Vagina (tissue), 2 donors: ENCODE data around the gene GLCCI1. TPM values are rescaled to one million over a fixed set of nuclear protein-coding genes. Genes with fewer than 3 reads are reported as not detected.

ENCODE experiments used
- DNase-seq, 2 donors: peaks; one replicate each; pipeline ENCODE4 v3.0.0-alpha.2; 2017; ENCODE audit errors: extremely low spot score in 2 of 2
- H3K27ac ChIP-seq: fragments of 200-600 bp; sonication (generic); one replicate; pipeline ENCODE4 v1.5.1; 2019
- H3K27me3 ChIP-seq: fragments of 200-600 bp; sonication (generic); one replicate; pipeline ENCODE4 v1.5.1; 2019
- H3K36me3 ChIP-seq, 2 donors: fragments of 200-600 bp; sonication (generic); one replicate each; pipeline ENCODE4 v1.5.1; 2017 to 2019
- H3K4me1 ChIP-seq: fragments of 200-600 bp; sonication (generic); one replicate; pipeline ENCODE4 v1.5.1; 2019
- H3K4me3 ChIP-seq, 2 donors: fragments of 200-600 bp; sonication (generic); 1 replicate in 1 of 2; 2 replicates in 1 of 2; pipeline ENCODE4 v1.5.1; 2016 to 2019
- H3K9me3 ChIP-seq: fragments of 200-600 bp; sonication (generic); one replicate; pipeline ENCODE4 v1.5.1; 2019
- CTCF ChIP-seq, 3 experiments: fragments of 450-650 bp in 2 of 3; fragments of 200-600 bp in 1 of 3; sonication (generic) in 1 of 3; IDR thresholded peaks; one replicate each; pipeline ENCODE4 v1.5.1; 2017 to 2019; ENCODE audit warnings: antibody characterized with exemption in 3 of 3, mild to moderate bottlenecking in 2 of 3, moderate library complexity in 2 of 3
- POLR2A ChIP-seq, 2 donors: fragments of 450-650 bp; IDR thresholded peaks; one replicate each; pipeline ENCODE4 v1.6.1; 2017; ENCODE audit warnings: antibody characterized with exemption in 2 of 2, mild to moderate bottlenecking in 2 of 2, moderate library complexity in 2 of 2
- POLR2AphosphoS5 ChIP-seq, 2 donors: sonication (generic); formaldehyde crosslinking; IDR thresholded peaks; one replicate each; pipeline ENCODE4 v1.9.0; 2017; ENCODE audit warnings: antibody characterized with exemption in 2 of 2, mild to moderate bottlenecking in 2 of 2, low read depth in 1 of 2; ENCODE audit not compliant: insufficient read depth in 1 of 2
- intact Hi-C: fragments of 100-400 bp; cut with DNase I; formaldehyde crosslinking; loops from one replicate; pipeline ENCODE4 v1.15.1; 2023
- total RNA-seq: library from RNA; depleted of rRNA; stranded (reverse); fragments of >200 nt; gene quantifications from one replicate; pipeline ENCODE4 v1.2.3, GENCODE V29; 2016

Gene GLCCI1
- total RNA-seq, 1 donor from 2014 or later, result 9.1 TPM

DNA sequence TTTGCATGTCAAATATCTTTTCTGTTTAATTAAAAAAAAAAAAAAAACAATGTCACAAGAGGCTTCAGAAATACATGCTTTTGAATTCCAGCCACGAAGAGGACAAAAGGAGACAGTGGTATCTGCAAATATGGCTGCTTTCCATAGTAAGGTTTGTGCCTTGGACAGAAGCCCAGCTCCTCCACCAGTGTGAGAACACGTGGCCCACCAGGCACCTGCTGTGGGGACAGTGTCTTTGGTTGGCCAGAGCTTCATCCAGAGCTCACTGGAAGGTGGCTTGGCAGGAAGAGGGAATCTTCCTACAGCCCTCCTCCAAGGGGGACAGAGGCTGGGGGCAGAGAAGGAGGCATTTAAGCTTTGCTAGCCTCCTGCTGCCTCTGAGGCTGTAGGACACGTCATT lies 144.6 kb downstream of the GLCCI1 start:
- H3K36me3 ChIP-seq, result no peaks in the 10 kb centered on the region
- DNase-seq, result no peak
- no peaks in the 10 kb centered on the region for H3K4me1 ChIP-seq
- no peak overlapping the region for H3K27ac ChIP-seq
- H3K9me3 ChIP-seq, result no peaks in the 10 kb centered on the region
- H3K4me3 ChIP-seq, result no peak overlapping the region
- TF ChIP-seq POLR2AphosphoS5 (IDR thresholded peaks at IDR 0.05; ENCODE audit: insufficient read depth in 1 of 2, low read depth in 1 of 2), result no peak
- TF ChIP-seq CTCF (IDR thresholded peaks at IDR 0.05), result no peak
- no peak for TF ChIP-seq POLR2A (IDR thresholded peaks at IDR 0.05)
- intact Hi-C loops, result no loop called here
- no peaks in the 10 kb centered on the region for H3K27me3 ChIP-seq

DNA sequence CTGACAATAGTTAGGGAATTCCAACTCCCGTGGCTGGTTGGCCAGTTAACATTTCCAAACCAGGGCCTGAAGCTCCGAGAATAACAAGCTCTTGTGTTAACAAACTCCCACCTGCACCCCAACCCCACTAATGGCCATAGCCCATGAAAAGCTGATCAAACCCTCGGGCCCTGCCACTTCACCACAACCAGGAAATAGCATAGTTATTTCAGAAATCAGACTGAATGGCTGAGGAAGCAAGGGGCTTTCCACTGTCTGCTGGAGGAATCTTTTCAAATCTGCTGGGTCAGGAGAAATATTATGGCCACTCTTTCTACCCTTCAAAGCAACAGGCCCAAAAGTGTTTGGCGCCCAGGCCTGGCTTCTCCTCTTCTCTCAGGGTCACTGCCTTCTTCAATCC lies 145.6 kb downstream of the GLCCI1 start:
- Histone ChIP-seq H3K27me3 (no peaks in the 10 kb centered on the region), H3K4me3 (no peak overlapping the region), H3K4me1 (no peaks in the 10 kb centered on the region), H3K36me3 (no peaks in the 10 kb centered on the region), H3K9me3 (no peaks in the 10 kb centered on the region), H3K27ac (no peak overlapping the region)
- intact Hi-C loops, result no loop called here
- no peak for DNase-seq
- TF ChIP-seq POLR2A (IDR thresholded peaks at IDR 0.05) (no peak), CTCF (IDR thresholded peaks at IDR 0.05) (no peak), POLR2AphosphoS5 (IDR thresholded peaks at IDR 0.05; ENCODE audit: insufficient read depth in 1 of 2, low read depth in 1 of 2) (no peak)

- no peaks in the 10 kb centered on the region for H3K36me3 ChIP-seq
- intact Hi-C loops, result no loop called here
- no peaks in the 10 kb centered on the region for H3K27me3 ChIP-seq
- no peak overlapping the region for H3K4me3 ChIP-seq
- DNase-seq, result no peak
- TF ChIP-seq CTCF (IDR thresholded peaks at IDR 0.05) (no peak), POLR2AphosphoS5 (IDR thresholded peaks at IDR 0.05; ENCODE audit: insufficient read depth in 1 of 2, low read depth in 1 of 2) (no peak), POLR2A (IDR thresholded peaks at IDR 0.05) (no peak)
- H3K4me1 ChIP-seq, result no peaks in the 10 kb centered on the region
- no peaks in the 10 kb centered on the region for H3K9me3 ChIP-seq
- H3K27ac ChIP-seq, result no peak overlapping the region
Measured at GRCh38 chr7:8115547-8116402, 147.2 kb downstream of the GLCCI1 start.

GRCh38 chr7:8117195-8117594 lies 148.6 kb downstream of the GLCCI1 start:
- DNase-seq, result no peak
- H3K27me3 ChIP-seq, result no peaks in the 10 kb centered on the region
- no peak for TF ChIP-seq POLR2AphosphoS5 (IDR thresholded peaks at IDR 0.05; ENCODE audit: insufficient read depth in 1 of 2, low read depth in 1 of 2)
- no peak for TF ChIP-seq POLR2A (IDR thresholded peaks at IDR 0.05)
- TF ChIP-seq CTCF (IDR thresholded peaks at IDR 0.05), result no peak
- H3K4me1 ChIP-seq, result no peaks in the 10 kb centered on the region
- H3K36me3 ChIP-seq, result no peaks in the 10 kb centered on the region
- intact Hi-C loops, result no loop called here
- H3K9me3 ChIP-seq, result no peaks in the 10 kb centered on the region
- no peak overlapping the region for H3K27ac ChIP-seq
- no peak overlapping the region for H3K4me3 ChIP-seq

DNA sequence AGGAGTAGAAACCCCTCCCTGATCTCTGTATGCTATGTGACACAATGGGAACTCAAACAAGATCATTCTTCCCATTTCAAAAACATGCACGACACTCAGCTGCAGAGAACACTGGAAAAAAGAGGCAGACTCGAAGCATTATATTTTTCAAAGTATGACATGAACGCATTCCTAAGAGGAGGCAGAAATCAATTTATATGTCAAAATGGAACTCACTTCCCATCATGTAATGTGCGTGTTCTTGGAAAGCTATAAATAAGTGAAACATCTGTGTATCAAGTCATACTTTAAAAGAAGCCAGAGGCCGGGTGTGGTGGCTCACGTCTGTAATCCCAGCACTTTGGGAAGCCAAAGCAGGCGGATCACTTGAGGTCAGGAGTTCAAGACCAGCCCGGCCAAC lies 150.7 kb downstream of the GLCCI1 start:
- Histone ChIP-seq H3K4me3 (no peak overlapping the region), H3K4me1 (no peaks in the 10 kb centered on the region), H3K36me3 (no peaks in the 10 kb centered on the region), H3K9me3 (no peaks in the 10 kb centered on the region), H3K27ac (no peak overlapping the region), H3K27me3 (no peaks in the 10 kb centered on the region)
- no peak for TF ChIP-seq CTCF (IDR thresholded peaks at IDR 0.05)
- no peak for TF ChIP-seq POLR2A (IDR thresholded peaks at IDR 0.05)
- TF ChIP-seq POLR2AphosphoS5 (IDR thresholded peaks at IDR 0.05; ENCODE audit: insufficient read depth in 1 of 2, low read depth in 1 of 2), result no peak
- intact Hi-C loops, result no loop called here
- no peak for DNase-seq
